ENCODE measurements around the gene EEF1AKMT2. TPM values are rescaled to one million over a fixed set of nuclear protein-coding genes. Genes with fewer than 3 reads are reported as not detected.

The EEF1AKMT2 gene
- total RNA-seq, 1 donor from 2014 or later = 19.1 TPM

DNA sequence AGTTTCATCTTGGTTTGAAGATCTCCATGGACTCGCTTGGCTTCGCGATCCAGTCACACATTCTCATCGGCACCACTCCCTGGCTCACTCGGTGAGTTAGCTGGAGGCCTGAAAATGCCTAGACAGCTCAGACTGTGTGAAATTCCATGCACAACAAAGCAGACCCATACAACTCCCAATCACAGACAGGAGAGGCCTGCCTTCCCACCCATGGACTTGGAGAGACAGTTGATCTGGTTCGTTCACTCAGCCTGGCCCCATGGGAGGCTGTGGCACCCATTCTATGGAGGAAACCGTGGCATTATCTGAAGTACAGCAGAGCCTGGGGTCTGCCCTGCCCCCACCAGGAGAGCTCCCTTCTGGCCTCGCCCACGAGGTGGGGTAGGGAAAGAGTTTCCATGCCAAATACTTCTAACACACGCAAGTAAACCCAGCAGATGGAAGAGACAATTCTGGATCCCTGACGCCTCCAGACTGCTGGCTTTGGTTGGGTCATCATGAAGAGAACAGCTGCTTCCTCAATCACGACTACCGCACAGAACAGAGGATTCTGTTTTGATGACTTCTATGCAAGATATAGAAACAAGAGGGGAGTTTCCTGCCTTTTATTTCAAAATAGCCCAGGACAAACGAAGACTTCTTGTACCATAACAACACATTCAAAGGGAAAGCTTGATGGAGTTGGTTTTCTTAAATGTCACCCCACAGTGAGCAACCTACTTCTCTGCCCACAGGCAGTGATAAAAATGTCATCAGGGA lies 63.4 kb downstream of the EEF1AKMT2 start:
- peaks cover 4% of the 10 kb centered on the region for H3K27me3 Mint-ChIP-seq (ENCODE audit: low read depth, unreplicated experiment)
- no peak for TF ChIP-seq EZH2 (IDR thresholded peaks at IDR 0.05; ENCODE audit: insufficient read depth, low read length)
- TF ChIP-seq, protein P1, sequence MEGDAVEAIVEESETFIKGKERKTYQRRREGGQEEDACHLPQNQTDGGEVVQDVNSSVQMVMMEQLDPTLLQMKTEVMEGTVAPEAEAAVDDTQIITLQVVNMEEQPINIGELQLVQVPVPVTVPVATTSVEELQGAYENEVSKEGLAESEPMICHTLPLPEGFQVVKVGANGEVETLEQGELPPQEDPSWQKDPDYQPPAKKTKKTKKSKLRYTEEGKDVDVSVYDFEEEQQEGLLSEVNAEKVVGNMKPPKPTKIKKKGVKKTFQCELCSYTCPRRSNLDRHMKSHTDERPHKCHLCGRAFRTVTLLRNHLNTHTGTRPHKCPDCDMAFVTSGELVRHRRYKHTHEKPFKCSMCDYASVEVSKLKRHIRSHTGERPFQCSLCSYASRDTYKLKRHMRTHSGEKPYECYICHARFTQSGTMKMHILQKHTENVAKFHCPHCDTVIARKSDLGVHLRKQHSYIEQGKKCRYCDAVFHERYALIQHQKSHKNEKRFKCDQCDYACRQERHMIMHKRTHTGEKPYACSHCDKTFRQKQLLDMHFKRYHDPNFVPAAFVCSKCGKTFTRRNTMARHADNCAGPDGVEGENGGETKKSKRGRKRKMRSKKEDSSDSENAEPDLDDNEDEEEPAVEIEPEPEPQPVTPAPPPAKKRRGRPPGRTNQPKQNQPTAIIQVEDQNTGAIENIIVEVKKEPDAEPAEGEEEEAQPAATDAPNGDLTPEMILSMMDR (IDR thresholded peaks at IDR 0.05; ENCODE audit: insufficient read depth, low read depth, low read length) = no peak
- peaks cover 19% of the 10 kb centered on the region for H3K79me2 ChIP-seq (ENCODE audit: insufficient read depth, low read length)
- H3K9me3 Mint-ChIP-seq (ENCODE audit: unreplicated experiment) = no peaks in the 10 kb centered on the region
- H3K9ac ChIP-seq (ENCODE audit: low read length) = no peak overlapping the region
- no peak overlapping the region for H3K4me3 ChIP-seq (ENCODE audit: insufficient read depth, low read depth, low read length)
- H3K4me3 Mint-ChIP-seq (ENCODE audit: unreplicated experiment) = no peak overlapping the region
- DNase-seq (ENCODE audit: low read depth) = no peak
- no peak for FAIRE-seq
- H3K27ac ChIP-seq (ENCODE audit: low read depth, low read length) = no peak overlapping the region
- peaks cover 10% of the 10 kb centered on the region for H3K4me1 ChIP-seq (ENCODE audit: insufficient read depth, low read length)
- H3K36me3 Mint-ChIP-seq (ENCODE audit: low read depth, unreplicated experiment) = peaks cover 15% of the 10 kb centered on the region
- no peak overlapping the region for H3K4me2 ChIP-seq (ENCODE audit: low read length)
- H3K27ac Mint-ChIP-seq (ENCODE audit: unreplicated experiment) = no peak overlapping the region
- no peak overlapping the region for H2AFZ ChIP-seq (ENCODE audit: low read depth, low read length)
- H4K20me1 ChIP-seq (ENCODE audit: insufficient read depth, low read length) = peaks cover 54% of the 10 kb centered on the region
- no peaks in the 10 kb centered on the region for H3K27me3 ChIP-seq (ENCODE audit: insufficient read depth, low read length)
- H3K4me1 Mint-ChIP-seq (ENCODE audit: low read depth, unreplicated experiment) = peaks cover 18% of the 10 kb centered on the region
- no peaks in the 10 kb centered on the region for H3K9me3 ChIP-seq (ENCODE audit: insufficient read depth, low read depth, low read length)
- H3K36me3 ChIP-seq (ENCODE audit: insufficient read depth, low read length) = peaks cover 5% of the 10 kb centered on the region

DNA sequence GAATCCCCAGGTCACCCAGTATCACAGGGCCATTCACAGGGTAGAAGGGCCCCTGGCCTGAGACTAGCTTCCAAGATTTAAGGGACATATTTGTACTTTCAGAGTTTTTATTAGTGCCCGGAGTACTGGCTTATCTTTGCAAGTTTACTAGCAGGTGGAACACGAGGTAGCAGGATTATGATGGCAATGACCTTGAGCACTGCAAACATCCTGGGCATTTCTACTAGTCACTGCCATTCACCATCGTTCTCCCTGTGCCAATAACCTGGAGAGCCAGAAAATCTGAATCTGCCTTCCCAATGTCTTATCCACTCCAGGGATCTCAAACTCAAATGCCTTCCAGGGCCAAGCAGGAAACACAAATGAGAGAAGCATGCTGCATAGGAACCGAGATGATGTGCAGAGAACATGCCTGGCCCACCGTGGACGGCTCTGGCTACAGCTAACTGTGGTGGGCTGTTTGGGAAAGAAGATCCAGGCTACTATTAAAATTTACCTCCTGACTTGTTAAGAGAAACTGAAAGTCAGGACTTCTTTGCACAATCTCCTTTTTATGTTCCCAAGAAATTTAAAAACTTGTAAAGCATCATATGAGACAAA lies 64.2 kb downstream of the EEF1AKMT2 start:
- Mint-ChIP-seq H3K4me3 (ENCODE audit: unreplicated experiment) (no peak overlapping the region), H3K4me1 (ENCODE audit: low read depth, unreplicated experiment) (peaks cover 20% of the 10 kb centered on the region), H3K27ac (ENCODE audit: unreplicated experiment) (no peak overlapping the region), H3K9me3 (ENCODE audit: unreplicated experiment) (no peaks in the 10 kb centered on the region), H3K36me3 (ENCODE audit: low read depth, unreplicated experiment) (peaks cover 12% of the 10 kb centered on the region), H3K27me3 (ENCODE audit: low read depth, unreplicated experiment) (peaks cover 4% of the 10 kb centered on the region)
- Histone ChIP-seq H3K27me3 (ENCODE audit: insufficient read depth, low read length) (no peaks in the 10 kb centered on the region), H3K4me3 (ENCODE audit: insufficient read depth, low read depth, low read length) (no peak overlapping the region), H2AFZ (ENCODE audit: low read depth, low read length) (no peak overlapping the region), H3K4me2 (ENCODE audit: low read length) (no peak overlapping the region), H3K27ac (ENCODE audit: low read depth, low read length) (no peak overlapping the region), H3K9me3 (ENCODE audit: insufficient read depth, low read depth, low read length) (no peaks in the 10 kb centered on the region), H3K36me3 (ENCODE audit: insufficient read depth, low read length) (peaks cover 5% of the 10 kb centered on the region), H3K9ac (ENCODE audit: low read length) (no peak overlapping the region), H4K20me1 (ENCODE audit: insufficient read depth, low read length) (peaks cover 54% of the 10 kb centered on the region), H3K4me1 (ENCODE audit: insufficient read depth, low read length) (peaks cover 8% of the 10 kb centered on the region), H3K79me2 (ENCODE audit: insufficient read depth, low read length) (peaks cover 23% of the 10 kb centered on the region)
- DNase-seq (ENCODE audit: low read depth) = no peak
- TF ChIP-seq, protein P1 (IDR thresholded peaks at IDR 0.05; ENCODE audit: insufficient read depth, low read depth, low read length) = no peak
- no peak for TF ChIP-seq EZH2 (IDR thresholded peaks at IDR 0.05; ENCODE audit: insufficient read depth, low read length)
- no peak for FAIRE-seq

DNA sequence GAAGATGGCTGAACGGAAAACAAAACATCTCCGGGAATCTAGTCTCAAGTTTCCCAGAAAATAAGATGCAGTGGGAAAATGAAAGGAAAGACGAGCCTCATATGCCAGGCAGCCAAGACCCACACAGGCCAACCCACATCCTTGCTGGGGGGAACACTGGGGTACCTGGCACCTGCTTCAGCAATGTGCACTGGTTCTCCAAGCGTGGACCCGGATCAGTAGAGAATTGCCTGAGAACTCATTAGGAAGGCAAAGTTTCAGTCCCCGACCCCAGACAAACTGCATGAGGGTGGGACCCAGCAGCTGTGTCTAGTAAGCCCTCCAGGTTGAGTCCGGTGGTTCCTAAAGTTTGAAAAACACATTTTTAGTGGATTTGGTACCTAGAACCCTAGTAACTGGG lies 65.9 kb downstream of the EEF1AKMT2 start:
- no peak for FAIRE-seq
- peaks cover 5% of the 10 kb centered on the region for H3K36me3 ChIP-seq (ENCODE audit: insufficient read depth, low read length)
- peaks cover 56% of the 10 kb centered on the region for H4K20me1 ChIP-seq (ENCODE audit: insufficient read depth, low read length)
- Mint-ChIP-seq H3K36me3 (ENCODE audit: low read depth, unreplicated experiment) (peaks cover 8% of the 10 kb centered on the region), H3K4me1 (ENCODE audit: low read depth, unreplicated experiment) (peaks cover 20% of the 10 kb centered on the region), H3K9me3 (ENCODE audit: unreplicated experiment) (no peaks in the 10 kb centered on the region), H3K27me3 (ENCODE audit: low read depth, unreplicated experiment) (peaks cover 4% of the 10 kb centered on the region), H3K27ac (ENCODE audit: unreplicated experiment) (no peak overlapping the region), H3K4me3 (ENCODE audit: unreplicated experiment) (no peak overlapping the region)
- peaks cover 18% of the 10 kb centered on the region for H3K79me2 ChIP-seq (ENCODE audit: insufficient read depth, low read length)
- TF ChIP-seq, protein P1 (IDR thresholded peaks at IDR 0.05; ENCODE audit: insufficient read depth, low read depth, low read length) = no peak
- no peak for TF ChIP-seq EZH2 (IDR thresholded peaks at IDR 0.05; ENCODE audit: insufficient read depth, low read length)
- no peak for DNase-seq (ENCODE audit: low read depth)
- H3K9ac ChIP-seq (ENCODE audit: low read length) = no peak overlapping the region
- H3K27ac ChIP-seq (ENCODE audit: low read depth, low read length) = no peak overlapping the region
- no peaks in the 10 kb centered on the region for H3K27me3 ChIP-seq (ENCODE audit: insufficient read depth, low read length)
- no peak overlapping the region for H2AFZ ChIP-seq (ENCODE audit: low read depth, low read length)
- H3K4me1 ChIP-seq (ENCODE audit: insufficient read depth, low read length) = peaks cover 8% of the 10 kb centered on the region
- H3K9me3 ChIP-seq (ENCODE audit: insufficient read depth, low read depth, low read length) = no peaks in the 10 kb centered on the region
- H3K4me3 ChIP-seq (ENCODE audit: insufficient read depth, low read depth, low read length) = no peak overlapping the region
- no peak overlapping the region for H3K4me2 ChIP-seq (ENCODE audit: low read length)
